ENCODE results near the gene RNF215.

- TF ChIP-seq POLR2A (IDR thresholded peaks at IDR 0.05; ENCODE audit: extremely low read depth, insufficient read length) = no peak
- TF ChIP-seq, protein P1, sequence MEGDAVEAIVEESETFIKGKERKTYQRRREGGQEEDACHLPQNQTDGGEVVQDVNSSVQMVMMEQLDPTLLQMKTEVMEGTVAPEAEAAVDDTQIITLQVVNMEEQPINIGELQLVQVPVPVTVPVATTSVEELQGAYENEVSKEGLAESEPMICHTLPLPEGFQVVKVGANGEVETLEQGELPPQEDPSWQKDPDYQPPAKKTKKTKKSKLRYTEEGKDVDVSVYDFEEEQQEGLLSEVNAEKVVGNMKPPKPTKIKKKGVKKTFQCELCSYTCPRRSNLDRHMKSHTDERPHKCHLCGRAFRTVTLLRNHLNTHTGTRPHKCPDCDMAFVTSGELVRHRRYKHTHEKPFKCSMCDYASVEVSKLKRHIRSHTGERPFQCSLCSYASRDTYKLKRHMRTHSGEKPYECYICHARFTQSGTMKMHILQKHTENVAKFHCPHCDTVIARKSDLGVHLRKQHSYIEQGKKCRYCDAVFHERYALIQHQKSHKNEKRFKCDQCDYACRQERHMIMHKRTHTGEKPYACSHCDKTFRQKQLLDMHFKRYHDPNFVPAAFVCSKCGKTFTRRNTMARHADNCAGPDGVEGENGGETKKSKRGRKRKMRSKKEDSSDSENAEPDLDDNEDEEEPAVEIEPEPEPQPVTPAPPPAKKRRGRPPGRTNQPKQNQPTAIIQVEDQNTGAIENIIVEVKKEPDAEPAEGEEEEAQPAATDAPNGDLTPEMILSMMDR (IDR thresholded peaks at IDR 0.05; ENCODE audit: low read depth, low read length) = no peak
- TF ChIP-seq, protein P2, sequence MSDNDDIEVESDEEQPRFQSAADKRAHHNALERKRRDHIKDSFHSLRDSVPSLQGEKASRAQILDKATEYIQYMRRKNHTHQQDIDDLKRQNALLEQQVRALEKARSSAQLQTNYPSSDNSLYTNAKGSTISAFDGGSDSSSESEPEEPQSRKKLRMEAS (IDR thresholded peaks at IDR 0.05; ENCODE audit: low read depth, low read length) = no peak
Observed at GRCh38 chr22:30421695-30422480, 34.7 kb upstream of the RNF215 start.
